GM12878 (cell line): Measurements from ENCODE around the gene SHISA7.

ENCODE experiments used
- CHD1 ChIP-seq: IDR thresholded peaks from 2 replicates; pipeline ENCODE4 v1.6.1; 2012; ENCODE audit warnings: low read depth, low read length, improper control_type of control experiment
- CHD2 ChIP-seq: IDR thresholded peaks from 2 replicates; pipeline ENCODE4 v1.6.1; 2011; ENCODE audit warnings: low read depth, low read length, improper control_type of control experiment, borderline replicate concordance
- CREB1 ChIP-seq: IDR thresholded peaks from 2 replicates; pipeline ENCODE4 v1.6.1; 2012; ENCODE audit warnings: low read depth, mild to moderate bottlenecking, inconsistent platforms
- DPF2 ChIP-seq: fragments of 450-650 bp; IDR thresholded peaks from 2 replicates; pipeline ENCODE4 v1.6.1; 2017; ENCODE audit warnings: mild to moderate bottlenecking
- ETV6 ChIP-seq, 2 experiments: fragments of 450-650 bp in 1 of 2; IDR thresholded peaks in 1 of 2; conservative IDR thresholded peaks in 1 of 2; 2 replicates each; pipeline ENCODE4 v1.6.1; 2014; ENCODE audit warnings: antibody characterized with exemption in 1 of 2, borderline replicate concordance in 1 of 2, low read depth in 1 of 2, mild to moderate bottlenecking in 1 of 2, moderate library complexity in 1 of 2
- EZH2 ChIP-seq: IDR thresholded peaks from 2 replicates; pipeline ENCODE4 v1.6.1; 2012; ENCODE audit warnings: low read depth, mild to moderate bottlenecking, control low read depth, inconsistent platforms, low read length, borderline replicate concordance; ENCODE audit not compliant: control insufficient read depth
- FOXM1 ChIP-seq: IDR thresholded peaks from 2 replicates; pipeline ENCODE4 v1.6.1; 2012; ENCODE audit warnings: low read depth, mild to moderate bottlenecking, inconsistent platforms, low read length, moderate library complexity
- GABPA ChIP-seq: IDR thresholded peaks from 2 replicates; pipeline ENCODE4 v1.6.1; 2014; ENCODE audit warnings: antibody characterized with exemption, low read depth, mild to moderate bottlenecking, inconsistent platforms
- HCFC1 ChIP-seq: fragments of 150-350 bp; IDR thresholded peaks from 2 replicates; pipeline ENCODE4 v1.6.1; 2014; ENCODE audit warnings: low read length
- RCOR1 ChIP-seq: conservative IDR thresholded peaks from 2 replicates; pipeline ENCODE4 v1.6.1; 2012; ENCODE audit warnings: low read depth, low read length, improper control_type of control experiment
- SUZ12 ChIP-seq: fragments of 200-600 bp; sonication (generic); IDR thresholded peaks from one replicate; pipeline ENCODE4 v1.6.1; 2018; ENCODE audit warnings: antibody characterized with exemption, mild to moderate bottlenecking; ENCODE audit not compliant: unreplicated experiment
- TAF1 ChIP-seq: IDR thresholded peaks from 2 replicates; pipeline ENCODE4 v1.6.1; 2011; ENCODE audit warnings: mild to moderate bottlenecking, low read depth, low read length, borderline replicate concordance
- TF ChIP-seq, protein P1 (sequence below), 3 experiments: IDR thresholded peaks in 2 of 3; conservative IDR thresholded peaks in 1 of 3; 2 replicates each; pipeline ENCODE4 v1.5.1; 2011; ENCODE audit warnings: low read depth in 3 of 3, low read length in 3 of 3, mild to moderate bottlenecking in 3 of 3, control low read depth in 2 of 3, moderate library complexity in 2 of 3, inconsistent platforms in 1 of 3, mixed read lengths in 1 of 3; ENCODE audit not compliant: control insufficient read depth in 2 of 3, insufficient read depth in 1 of 3; ENCODE audit errors: extremely low read depth in 1 of 3

DNA sequence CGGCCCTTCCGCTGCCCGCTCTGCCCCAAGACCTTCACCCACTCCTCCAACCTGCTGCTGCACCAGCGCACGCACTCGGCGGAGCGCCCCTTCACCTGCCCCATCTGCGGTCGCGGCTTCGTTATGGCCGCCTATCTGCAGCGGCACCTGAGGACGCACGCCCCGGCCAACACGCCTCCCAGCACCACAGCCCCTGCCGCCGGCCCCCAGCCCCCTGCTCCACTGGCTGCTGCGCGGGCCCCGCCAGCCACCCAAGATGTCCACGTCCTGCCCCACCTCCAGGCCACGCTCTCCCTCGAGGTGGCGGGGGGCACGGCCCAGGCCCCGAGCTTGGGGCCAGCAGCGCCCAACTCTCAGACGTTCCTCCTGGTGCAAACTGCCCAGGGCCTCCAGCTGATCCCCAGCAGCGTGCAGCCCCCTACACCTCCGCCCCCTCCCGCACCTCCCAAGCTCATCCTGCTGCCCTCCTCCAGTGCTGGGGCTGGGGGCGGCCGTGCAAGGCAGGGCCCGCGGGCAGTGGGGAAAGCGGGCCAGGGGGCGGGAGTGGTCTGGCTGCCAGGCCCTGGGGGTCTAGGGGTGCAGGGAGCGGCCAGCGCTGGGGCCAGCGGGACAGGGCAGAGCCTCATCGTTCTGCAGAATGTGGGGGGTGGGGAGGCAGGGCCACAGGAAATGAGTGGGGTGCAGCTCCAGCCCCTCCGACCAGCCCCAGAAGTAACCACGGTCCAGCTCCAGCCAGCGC lies 40.0 kb upstream of the SHISA7 start:
- TF ChIP-seq CHD2: no peak
- TF ChIP-seq, protein P1, sequence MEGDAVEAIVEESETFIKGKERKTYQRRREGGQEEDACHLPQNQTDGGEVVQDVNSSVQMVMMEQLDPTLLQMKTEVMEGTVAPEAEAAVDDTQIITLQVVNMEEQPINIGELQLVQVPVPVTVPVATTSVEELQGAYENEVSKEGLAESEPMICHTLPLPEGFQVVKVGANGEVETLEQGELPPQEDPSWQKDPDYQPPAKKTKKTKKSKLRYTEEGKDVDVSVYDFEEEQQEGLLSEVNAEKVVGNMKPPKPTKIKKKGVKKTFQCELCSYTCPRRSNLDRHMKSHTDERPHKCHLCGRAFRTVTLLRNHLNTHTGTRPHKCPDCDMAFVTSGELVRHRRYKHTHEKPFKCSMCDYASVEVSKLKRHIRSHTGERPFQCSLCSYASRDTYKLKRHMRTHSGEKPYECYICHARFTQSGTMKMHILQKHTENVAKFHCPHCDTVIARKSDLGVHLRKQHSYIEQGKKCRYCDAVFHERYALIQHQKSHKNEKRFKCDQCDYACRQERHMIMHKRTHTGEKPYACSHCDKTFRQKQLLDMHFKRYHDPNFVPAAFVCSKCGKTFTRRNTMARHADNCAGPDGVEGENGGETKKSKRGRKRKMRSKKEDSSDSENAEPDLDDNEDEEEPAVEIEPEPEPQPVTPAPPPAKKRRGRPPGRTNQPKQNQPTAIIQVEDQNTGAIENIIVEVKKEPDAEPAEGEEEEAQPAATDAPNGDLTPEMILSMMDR (IDR thresholded peaks at IDR 0.05 in 2 of 3, conservative IDR thresholded peaks at IDR 0.05 in 1 of 3; ENCODE audit: control insufficient read depth in 2 of 3, extremely low read depth in 1 of 3, insufficient read depth in 1 of 3, low read depth in 3 of 3, low read length in 3 of 3): no peak
- TF ChIP-seq GABPA: no peak
- no peak for TF ChIP-seq RCOR1
- no peak for TF ChIP-seq EZH2
- no peak for TF ChIP-seq CHD1
- no peak for TF ChIP-seq SUZ12
- TF ChIP-seq DPF2: no peak
- no peak for TF ChIP-seq FOXM1
- no peak for TF ChIP-seq HCFC1
- no peak for TF ChIP-seq CREB1
- no peak for TF ChIP-seq TAF1
- TF ChIP-seq ETV6 (conservative IDR thresholded peaks at IDR 0.05 in 1 of 2, IDR thresholded peaks at IDR 0.05 in 1 of 2; ENCODE audit: borderline replicate concordance in 1 of 2, low read depth in 1 of 2): no peak
